MCF 10A (cell line): ENCODE data around the gene SNHG17. TPM values are rescaled to one million over a fixed set of nuclear protein-coding genes. Genes with fewer than 3 reads are reported as not detected.

Experiments
- BruUV-seq: library from RNA; stranded (reverse); fragments of 400-500 nt; replicated peaks from 2 replicates; lab custom pipeline; 2021; lab: Mats Ljungman, UMichigan
- CTCF ChIA-PET: fragments of 300-600 bp; sonication (Branson Sonifier 250); formaldehyde crosslinking; extraction: SDS; loops from one replicate; lab custom pipeline; 2021; ENCODE audit warnings: antibody characterized with exemption, inconsistent platforms; lab: Yijun Ruan, JAX
- POLR2A ChIA-PET: fragments of 300-600, 350-650 bp; sonication (Branson Sonifier 250); formaldehyde crosslinking; extraction: SDS; loops from one replicate; lab custom pipeline; 2020; ENCODE audit warnings: antibody characterized with exemption, inconsistent platforms; lab: Yijun Ruan, JAX
- DNase-seq: peaks from one replicate; pipeline ENCODE4 v3.0.0-alpha.2; 2018; ENCODE audit not compliant: unreplicated experiment
- H3K27ac Mint-ChIP-seq: one replicate; pipeline ENCODE4 v1.8.0; 2022; ENCODE audit warnings: mild to moderate bottlenecking, low read depth, mixed read lengths; ENCODE audit not compliant: unreplicated experiment
- H3K27me3 Mint-ChIP-seq: one replicate; pipeline ENCODE4 v1.8.0; 2022; ENCODE audit warnings: mixed read lengths; ENCODE audit not compliant: insufficient read depth, unreplicated experiment
- H3K36me3 Mint-ChIP-seq: one replicate; pipeline ENCODE4 v1.8.0; 2022; ENCODE audit warnings: mild to moderate bottlenecking, moderate library complexity, mixed read lengths; ENCODE audit not compliant: insufficient read depth, unreplicated experiment
- H3K4me1 Mint-ChIP-seq: one replicate; pipeline ENCODE4 v1.8.0; 2022; ENCODE audit warnings: mixed read lengths; ENCODE audit not compliant: insufficient read depth, unreplicated experiment
- H3K4me3 Mint-ChIP-seq: one replicate; pipeline ENCODE4 v1.8.0; 2022; ENCODE audit warnings: mild to moderate bottlenecking, moderate library complexity, mixed read lengths; ENCODE audit not compliant: unreplicated experiment
- H3K9me3 Mint-ChIP-seq: one replicate; pipeline ENCODE4 v1.8.0; 2022; ENCODE audit warnings: mixed read lengths; ENCODE audit not compliant: unreplicated experiment
- CTCF ChIP-seq: fragments of 200-600 bp; IDR thresholded peaks from one replicate; pipeline ENCODE4 v1.8.0; 2022; ENCODE audit warnings: antibody characterized with exemption, mild to moderate bottlenecking; ENCODE audit not compliant: unreplicated experiment
- intact Hi-C: fragments of 100-400 bp; cut with micrococcal nuclease; formaldehyde crosslinking; loops from 2 replicates; pipeline ENCODE4 v1.14.1; 2022
- total RNA-seq: library from RNA; stranded (reverse); gene quantifications from 2 replicates; pipeline ENCODE4 v1.2.3, GENCODE V29; 2022

The SNHG17 gene
- total RNA-seq, 1 experiment from 2014 or later: 133 TPM

DNA sequence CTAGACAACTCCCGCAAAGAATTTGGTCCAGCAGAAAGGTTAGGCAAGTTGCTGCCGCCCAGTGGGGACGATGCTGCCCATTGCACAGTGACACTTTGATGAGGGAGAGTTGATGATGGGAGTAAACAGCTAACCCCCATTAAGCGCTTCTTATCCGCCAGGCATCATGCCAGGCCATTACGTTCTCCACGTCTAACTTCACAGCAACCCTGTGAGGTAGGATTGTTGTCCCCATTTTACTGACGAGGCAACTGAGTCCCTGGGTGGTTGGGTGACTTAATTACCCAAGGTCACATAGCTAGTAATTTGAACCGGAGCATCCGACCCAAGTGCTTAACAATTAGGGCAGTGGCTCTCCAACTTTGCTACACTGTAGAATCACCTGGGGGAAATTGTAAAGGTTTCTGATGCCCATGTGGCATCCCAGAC, 38.3 kb upstream of the SNHG17 start:
- DNase-seq: no peak
- no peaks in the 10 kb centered on the region for H3K27me3 Mint-ChIP-seq
- H3K4me3 Mint-ChIP-seq: peak overlapping the region; percentile 78
- no peak for TF ChIP-seq CTCF
- peak overlapping the region; percentile 81 for H3K27ac Mint-ChIP-seq
- POLR2A ChIA-PET: interaction anchor here (0.6 to 5.2 kb wide), 24 partner anchors 13 to 1550 kb away, joined by 3 to 147 read pairs (median 10); partner anchors contain the start of gene SNHG17
- no peaks in the 10 kb centered on the region for H3K9me3 Mint-ChIP-seq
- intact Hi-C loops: loop anchor here (2.0 kb wide), 2 partner anchors 27 to 39 kb away; partner anchors contain the start of gene SNHG17
- CTCF ChIA-PET: interaction anchor here (0.6 to 7.2 kb wide), 28 partner anchors 9 to 460 kb away, joined by 3 to 70 read pairs (median 4); partner anchors contain the start of gene SNHG17
- H3K36me3 Mint-ChIP-seq: no peaks in the 10 kb centered on the region
- TSS peak; percentile 26 for BruUV-seq
- peaks cover 23% of the 10 kb centered on the region for H3K4me1 Mint-ChIP-seq

DNA sequence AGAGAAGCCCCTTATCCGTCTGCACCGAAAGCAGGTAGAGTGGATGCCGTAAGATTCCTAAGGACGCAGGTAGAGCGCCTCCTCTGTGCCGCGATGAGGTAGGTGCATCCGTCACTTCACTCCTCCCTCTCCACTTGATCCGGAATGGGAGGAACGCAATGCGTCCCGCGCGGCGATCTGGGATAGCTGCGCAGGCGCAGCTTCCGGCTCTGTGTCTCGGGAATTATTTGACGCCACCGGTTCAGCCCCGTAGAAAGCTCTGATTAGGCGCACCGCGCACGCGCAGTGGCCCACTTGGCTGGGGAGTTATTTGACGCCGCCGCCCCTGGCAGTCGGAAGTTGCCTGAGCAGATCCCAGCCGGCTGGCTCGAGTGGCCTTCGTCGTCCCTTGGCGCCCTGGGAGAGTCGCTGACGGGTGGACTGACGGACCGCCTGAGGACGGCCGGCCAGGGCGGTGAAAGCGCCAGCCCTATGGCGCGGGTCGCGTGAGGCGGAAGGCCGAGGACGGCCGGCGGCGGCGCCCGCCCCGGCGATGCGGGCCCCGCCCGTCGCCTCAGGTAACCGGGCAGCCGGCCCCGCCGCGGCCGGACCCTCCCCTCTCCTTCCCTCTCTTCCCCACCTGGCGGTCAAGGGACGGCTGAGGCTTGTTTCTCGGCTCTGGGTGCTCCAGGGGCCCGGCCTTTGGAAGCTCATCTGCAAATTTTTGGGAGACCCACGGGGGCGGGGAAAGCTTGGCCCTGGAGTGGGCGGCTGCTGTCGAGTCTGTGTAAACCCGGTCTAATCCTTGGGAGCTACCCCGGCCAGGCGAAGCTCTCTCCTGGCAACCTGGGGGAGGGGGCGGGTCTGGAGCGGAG, 37.6 kb upstream of the SNHG17 start, which contains the start of gene RALGAPB:
Gene RALGAPB (plus strand): TSS at position 331 of the 854 bp plus-strand sequence. CDS start 15,590 bp downstream, outside the sequence.
- BruUV-seq: no TSS peak
- POLR2A ChIA-PET: interaction anchor here (0.6 to 5.2 kb wide), 36 partner anchors 13 to 1294 kb away, joined by 3 to 147 read pairs (median 4); partner anchors contain the start of genes ACTR5, MROH8, RPN2 and SNHG17
- peak; percentile 46 for TF ChIP-seq CTCF
- H3K36me3 Mint-ChIP-seq: no peaks in the 10 kb centered on the region
- intact Hi-C loops: loop anchor here (2.0 kb wide), 2 partner anchors 26 to 38 kb away; partner anchors contain the start of gene SNHG17
- CTCF ChIA-PET: interaction anchor here (0.5 to 7.2 kb wide), 33 partner anchors 8 to 473 kb away, joined by 3 to 70 read pairs (median 4); partner anchors contain the start of gene SNHG17
- H3K4me1 Mint-ChIP-seq: peaks cover 23% of the 10 kb centered on the region
- DNase-seq: peak; percentile 99
- peak within 1 kb of the TSS; percentile 81 for H3K27ac Mint-ChIP-seq
- no peaks in the 10 kb centered on the region for H3K27me3 Mint-ChIP-seq
- no peaks in the 10 kb centered on the region for H3K9me3 Mint-ChIP-seq
- H3K4me3 Mint-ChIP-seq: peak within 1 kb of the TSS; percentile 78

GRCh38 chr20:38471987-38472512, 36.9 kb upstream of the SNHG17 start:
- POLR2A ChIA-PET: interaction anchor here (0.6 to 5.2 kb wide), 29 partner anchors 12 to 1293 kb away, joined by 3 to 147 read pairs (median 9); partner anchors contain the start of genes ACTR5, MROH8, RPN2 and SNHG17
- intact Hi-C loops: loop anchor here (2.0 kb wide), 2 partner anchors 25 to 37 kb away; partner anchors contain the start of gene SNHG17

More at GRCh38 chr20:38471987-38472512, 36.9 kb upstream of the SNHG17 start:
- no peaks in the 10 kb centered on the region for H3K36me3 Mint-ChIP-seq
- peak overlapping the region; percentile 81 for H3K27ac Mint-ChIP-seq
- DNase-seq: no peak
- no peaks in the 10 kb centered on the region for H3K27me3 Mint-ChIP-seq
- TF ChIP-seq CTCF: no peak
- peaks cover 23% of the 10 kb centered on the region for H3K4me1 Mint-ChIP-seq
- CTCF ChIA-PET: interaction anchor here (0.6 to 7.2 kb wide), 19 partner anchors 10 to 465 kb away, joined by 3 to 70 read pairs (median 7); partner anchors contain the start of gene SNHG17
- TSS peak; percentile 51 for BruUV-seq
- no peaks in the 10 kb centered on the region for H3K9me3 Mint-ChIP-seq
- H3K4me3 Mint-ChIP-seq: peak overlapping the region; percentile 78
